ENCODE results near the gene P4HA2.

P4HA2 gene

DNA sequence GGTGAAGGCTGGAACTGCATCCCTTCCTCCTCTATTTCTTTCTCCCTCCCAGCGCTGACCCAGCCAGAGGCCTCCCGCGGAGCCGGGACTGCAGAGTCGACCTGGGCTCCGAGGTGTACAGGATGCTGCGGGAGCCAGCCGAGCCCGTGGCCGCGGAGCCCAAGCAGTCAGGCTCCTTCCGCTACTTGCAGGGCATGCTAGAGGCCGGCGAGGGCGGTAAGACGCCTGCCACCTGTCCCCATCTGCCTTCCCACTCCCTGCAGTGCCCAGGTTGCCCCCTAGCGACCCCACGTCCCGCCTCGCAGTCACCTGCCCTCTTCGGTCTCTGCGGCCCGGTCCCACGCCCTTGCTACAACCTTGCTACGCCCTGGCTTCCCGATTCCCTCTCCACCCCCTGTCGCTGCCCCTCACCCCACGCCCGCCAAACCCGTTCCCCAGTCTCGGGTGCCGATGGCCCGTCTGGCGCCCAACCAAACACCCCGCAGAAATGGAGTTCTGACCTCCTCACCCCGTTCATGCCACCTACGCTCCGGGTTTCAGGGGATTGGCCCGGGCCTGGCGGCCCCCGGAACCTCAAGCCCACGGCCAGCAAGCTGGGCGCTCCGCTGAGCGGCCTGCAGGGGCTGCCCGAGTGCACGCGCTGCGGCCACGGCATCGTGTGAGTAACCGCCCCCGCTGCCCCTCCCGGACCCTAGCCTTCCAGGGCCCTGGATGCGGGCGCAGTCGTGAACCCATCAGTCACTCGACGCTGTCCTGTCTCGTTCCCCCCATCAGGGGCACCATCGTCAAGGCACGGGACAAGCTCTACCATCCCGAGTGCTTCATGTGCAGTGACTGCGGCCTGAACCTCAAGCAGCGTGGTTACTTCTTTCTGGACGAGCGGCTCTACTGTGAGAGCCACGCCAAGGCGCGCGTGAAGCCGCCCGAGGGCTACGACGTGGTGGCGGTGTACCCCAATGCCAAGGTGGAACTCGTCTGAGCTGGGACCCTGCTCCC, 43.9 kb upstream of the P4HA2 start:
- no peak for TF ChIP-seq CTCF (conservative IDR thresholded peaks at IDR 0.05)
- no peak for TF ChIP-seq ZFX (IDR thresholded peaks at IDR 0.05)
- H3K27ac ChIP-seq: no peak overlapping the region

- TF ChIP-seq ZFX (IDR thresholded peaks at IDR 0.05) (no peak), CTCF (conservative IDR thresholded peaks at IDR 0.05) (no peak)
Observed at GRCh38 chr5:132270706-132271105, 43.1 kb upstream of the P4HA2 start.

DNA sequence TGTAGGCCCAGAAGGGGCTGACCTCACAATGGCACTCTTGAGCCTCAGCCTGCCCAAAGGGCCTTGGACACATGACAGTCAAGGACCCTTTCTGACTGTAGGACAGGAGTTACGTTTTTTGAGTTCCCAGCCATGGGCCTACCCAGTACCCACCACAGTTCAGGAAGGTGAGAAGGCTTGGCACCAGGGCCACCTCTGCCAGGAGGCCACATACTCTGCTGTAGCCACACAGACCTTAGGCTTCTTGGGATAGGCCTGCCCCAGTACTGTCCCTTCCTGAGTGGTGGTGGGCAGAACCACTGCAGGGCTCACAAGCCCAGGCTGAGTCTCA, 42.6 kb upstream of the P4HA2 start:
- H3K27ac ChIP-seq: no peak overlapping the region
- TF ChIP-seq CTCF (conservative IDR thresholded peaks at IDR 0.05) (no peak), ZFX (IDR thresholded peaks at IDR 0.05) (no peak)

More at GRCh38 chr5:132270706-132271105, 43.1 kb upstream of the P4HA2 start:
- H3K27ac ChIP-seq: no peak overlapping the region

GRCh38 chr5:132269635-132270334, 42.1 kb upstream of the P4HA2 start:
- TF ChIP-seq CTCF (conservative IDR thresholded peaks at IDR 0.05) (no peak), ZFX (IDR thresholded peaks at IDR 0.05) (no peak)
- no peak overlapping the region for H3K27ac ChIP-seq

GRCh38 chr5:132268769-132269551, 41.3 kb upstream of the P4HA2 start:
- TF ChIP-seq CTCF (conservative IDR thresholded peaks at IDR 0.05): no peak
- no peak overlapping the region for H3K27ac ChIP-seq

- H3K27ac ChIP-seq: no peak overlapping the region
Observed at GRCh38 chr5:132267931-132268768, 40.5 kb upstream of the P4HA2 start.

More at GRCh38 chr5:132267931-132268768, 40.5 kb upstream of the P4HA2 start:
- no peak for TF ChIP-seq CTCF (conservative IDR thresholded peaks at IDR 0.05)
- no peak for TF ChIP-seq ZFX (IDR thresholded peaks at IDR 0.05)

All from C4-2B (cell line).